Activated gamma-delta T cell treated with Interleukin-2 at 50 U/mL for 16 hours (primary cell): ENCODE data around the gene GNA15.

ENCODE experiments used
- DNase-seq: peaks from one replicate; pipeline ENCODE4 v3.0.0-alpha.2; 2020

GNA15 gene

GRCh38 chr19:3106509-3107141 lies 29.2 kb upstream of the GNA15 start:
- DNase-seq, result no peak

GRCh38 chr19:3107658-3108057 lies 28.2 kb upstream of the GNA15 start:
- no peak for DNase-seq

DNA sequence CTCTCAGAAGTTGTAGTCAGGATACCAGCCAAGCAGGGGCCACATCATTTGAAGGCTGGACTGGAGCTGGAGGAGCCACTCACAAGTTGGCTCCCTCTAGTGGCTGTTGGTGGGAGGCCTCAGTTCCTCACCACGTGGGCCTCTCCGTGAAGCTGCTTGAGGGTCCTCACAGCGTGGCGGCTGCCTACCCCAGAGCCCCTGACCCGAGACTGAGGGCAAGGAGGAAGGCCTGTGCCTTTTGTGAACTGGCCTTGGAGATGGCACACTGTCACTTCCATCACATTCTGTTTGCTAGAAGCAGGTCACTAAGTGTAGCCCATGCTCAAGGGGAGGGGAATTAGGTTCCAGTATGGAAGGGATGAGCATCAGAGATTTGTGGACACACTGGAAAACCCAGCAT lies 27.1 kb upstream of the GNA15 start:
- DNase-seq, result peak; percentile 76

DNA sequence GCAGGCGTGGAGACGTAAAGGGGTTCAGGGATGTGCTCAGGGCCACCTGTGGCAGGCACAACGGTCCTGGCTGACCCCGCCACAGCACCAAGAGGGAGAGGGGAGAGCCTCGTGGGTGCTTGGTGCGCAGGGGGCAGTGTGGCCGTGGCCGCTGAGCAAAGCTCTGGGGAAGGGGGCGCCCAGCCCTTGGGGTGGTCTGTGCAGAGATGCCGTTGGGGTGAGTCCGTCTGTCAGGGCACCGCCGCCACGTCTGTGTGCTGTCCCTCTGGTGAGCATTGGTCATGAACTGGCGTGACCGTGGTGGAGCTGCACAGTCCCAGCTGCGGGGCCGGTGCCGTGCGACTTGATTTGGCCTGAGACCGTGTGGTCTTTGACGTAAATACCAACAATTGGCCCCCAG lies 26.3 kb upstream of the GNA15 start:
- no peak for DNase-seq

- no peak for DNase-seq
Measured at GRCh38 chr19:3110126-3110825, 25.6 kb upstream of the GNA15 start.

GRCh38 chr19:3111586-3112247 lies 24.1 kb upstream of the GNA15 start:
- DNase-seq, result no peak

DNA sequence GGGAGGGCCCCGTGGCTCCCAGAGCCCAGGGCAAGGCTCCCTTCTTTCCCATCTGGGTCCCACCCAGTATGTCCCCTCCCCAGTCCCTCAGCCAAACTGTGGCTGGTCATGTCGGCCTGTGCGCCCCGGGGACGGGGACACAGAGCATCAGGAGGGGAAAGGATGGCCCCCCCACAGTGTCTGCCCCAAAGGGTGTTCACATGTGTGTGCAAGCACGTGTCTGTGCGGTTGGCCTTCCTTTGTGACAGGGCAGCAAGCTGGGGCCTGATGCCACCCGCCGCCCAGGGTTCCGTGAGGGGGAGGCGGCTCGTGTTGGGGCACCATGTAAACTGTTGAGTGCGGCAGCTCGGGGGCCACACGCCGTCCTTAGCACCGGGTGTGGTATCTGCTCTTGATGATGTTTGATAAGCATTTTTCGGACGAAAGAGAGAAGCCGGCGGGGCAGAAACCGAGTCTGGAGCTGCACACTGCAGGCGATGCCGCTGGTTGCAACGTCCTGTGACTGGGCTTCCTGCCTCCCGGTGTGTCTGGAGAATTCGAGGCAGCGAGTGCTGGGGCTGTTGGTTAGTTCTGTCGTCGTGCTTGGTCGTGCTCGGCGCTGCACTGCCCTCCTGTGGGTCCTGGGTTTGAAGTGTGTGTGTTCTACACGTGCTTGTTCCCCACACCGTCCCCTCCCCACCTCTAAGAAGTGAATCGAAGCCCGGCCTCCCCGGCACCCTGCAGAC lies 23.3 kb upstream of the GNA15 start:
- DNase-seq, result no peak

DNA sequence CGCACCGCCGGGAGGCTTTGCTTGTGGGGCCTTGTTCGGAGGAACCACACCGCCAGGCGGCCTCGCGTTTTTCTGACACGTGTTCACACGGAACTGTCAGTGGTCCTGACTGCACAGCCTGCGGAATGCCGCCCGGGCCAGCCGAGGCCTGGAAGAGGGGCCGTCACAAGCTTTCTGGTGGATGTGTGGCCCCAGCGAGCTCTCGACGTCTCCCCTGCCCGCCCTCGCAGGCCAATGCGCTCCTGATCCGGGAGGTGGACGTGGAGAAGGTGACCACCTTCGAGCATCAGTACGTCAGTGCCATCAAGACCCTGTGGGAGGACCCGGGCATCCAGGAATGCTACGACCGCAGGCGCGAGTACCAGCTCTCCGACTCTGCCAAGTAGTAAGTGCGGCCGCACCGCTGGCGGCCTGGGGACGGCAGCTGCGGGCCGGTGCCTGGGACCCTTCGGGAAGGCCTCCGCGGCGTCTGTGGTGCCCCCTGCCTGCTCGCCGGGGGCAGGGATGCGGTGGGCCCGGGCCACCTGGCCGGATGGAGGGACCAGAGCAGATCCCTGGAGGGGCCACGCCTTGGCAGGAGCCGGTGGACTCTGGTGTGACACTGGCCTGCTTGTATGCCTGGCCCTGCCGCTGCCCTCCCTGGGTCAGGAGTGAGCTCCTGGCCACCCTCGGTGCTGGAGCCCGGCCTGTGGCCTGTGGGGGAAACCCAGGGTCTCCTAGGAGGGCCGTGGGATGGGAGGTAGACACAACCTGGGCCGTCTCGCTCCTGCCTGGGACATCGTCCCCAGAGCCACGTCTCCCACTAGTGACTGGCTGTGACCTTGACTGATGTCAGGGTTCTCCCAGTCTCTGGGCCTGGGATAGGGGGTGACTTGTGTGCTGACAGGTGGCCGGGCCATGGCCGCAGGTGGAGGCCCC lies 22.5 kb upstream of the GNA15 start:
- no peak for DNase-seq

GRCh38 chr19:3114018-3114726 lies 21.7 kb upstream of the GNA15 start:
- DNase-seq, result no peak

GRCh38 chr19:3114811-3115210 lies 21.0 kb upstream of the GNA15 start:
- DNase-seq, result no peak

GRCh38 chr19:3115411-3115810 lies 20.4 kb upstream of the GNA15 start:
- DNase-seq, result no peak

DNA sequence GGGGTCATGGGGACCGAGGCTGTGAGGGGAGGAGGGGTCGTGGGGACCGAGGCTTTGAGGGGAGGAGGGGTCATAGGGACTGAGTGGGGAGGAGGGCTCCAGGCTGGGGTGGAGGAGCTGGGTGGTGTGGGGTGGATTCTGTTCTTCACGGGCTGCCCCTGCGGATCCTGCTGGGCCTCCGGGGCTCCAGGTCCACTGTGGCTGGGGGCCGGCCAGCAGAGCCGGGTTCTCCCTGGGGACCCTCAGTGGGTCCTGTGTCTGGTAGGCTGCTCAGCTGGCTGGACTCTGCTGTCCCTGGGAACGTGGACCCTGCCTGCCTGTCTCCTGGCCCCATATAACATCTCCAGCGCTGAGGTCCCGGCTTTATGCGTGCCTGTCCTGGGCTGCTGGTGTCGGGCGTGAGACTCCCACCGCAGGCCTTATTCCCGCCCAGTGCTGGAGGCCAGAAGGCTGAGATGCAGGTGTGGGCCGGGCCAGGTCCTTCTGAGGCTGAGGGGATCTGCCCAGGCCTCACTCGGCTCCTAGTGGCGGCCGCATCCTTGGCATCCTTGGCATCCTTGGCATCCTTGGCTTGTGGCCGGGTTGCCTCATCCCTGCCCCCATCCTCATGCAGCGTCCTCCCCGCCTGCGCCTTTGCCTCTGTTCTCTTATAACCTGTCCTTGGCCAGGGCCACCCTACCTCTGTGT lies 19.8 kb upstream of the GNA15 start:
- no peak for DNase-seq

GRCh38 chr19:3116621-3117020 lies 19.2 kb upstream of the GNA15 start:
- DNase-seq, result no peak

GRCh38 chr19:3117716-3118115 lies 18.1 kb upstream of the GNA15 start:
- DNase-seq, result no peak

- no peak for DNase-seq
Measured at GRCh38 chr19:3118232-3119070, 17.4 kb upstream of the GNA15 start.

GRCh38 chr19:3119071-3119595 lies 16.7 kb upstream of the GNA15 start:
- no peak for DNase-seq

DNA sequence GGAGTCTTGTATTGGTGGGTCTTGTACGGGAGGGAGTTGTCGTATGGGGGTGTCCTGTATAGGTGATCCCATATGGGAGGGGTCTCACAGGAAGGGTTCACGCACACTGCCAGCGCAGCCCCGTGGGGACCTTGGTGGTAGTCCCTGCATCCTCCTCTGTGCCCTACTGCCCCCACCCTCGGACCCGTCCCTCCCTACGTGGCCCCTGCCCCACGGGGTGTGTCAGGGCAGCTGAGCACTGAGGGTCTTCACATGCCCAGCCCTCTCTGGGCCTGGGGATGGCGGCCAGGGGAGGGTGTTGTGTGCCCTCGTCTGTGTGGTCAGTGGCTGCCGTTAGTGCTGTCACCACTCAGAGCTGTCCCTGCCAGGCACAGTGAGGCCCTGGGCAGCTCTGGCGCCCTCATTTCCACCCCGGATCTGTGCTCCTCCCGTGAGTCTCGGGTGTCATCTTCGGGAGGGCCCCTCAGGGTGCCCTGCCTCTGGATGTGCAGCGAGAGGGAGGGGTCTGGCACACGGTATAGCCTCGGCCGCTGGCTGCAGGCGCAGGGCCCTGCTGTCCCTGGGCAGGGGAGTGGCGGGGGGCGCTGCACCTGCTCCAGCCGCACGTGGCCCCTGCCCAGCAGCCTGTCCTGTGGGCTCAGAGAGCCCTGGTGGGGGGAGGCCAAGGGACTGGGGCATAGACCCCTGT lies 16.0 kb upstream of the GNA15 start:
- no peak for DNase-seq

DNA sequence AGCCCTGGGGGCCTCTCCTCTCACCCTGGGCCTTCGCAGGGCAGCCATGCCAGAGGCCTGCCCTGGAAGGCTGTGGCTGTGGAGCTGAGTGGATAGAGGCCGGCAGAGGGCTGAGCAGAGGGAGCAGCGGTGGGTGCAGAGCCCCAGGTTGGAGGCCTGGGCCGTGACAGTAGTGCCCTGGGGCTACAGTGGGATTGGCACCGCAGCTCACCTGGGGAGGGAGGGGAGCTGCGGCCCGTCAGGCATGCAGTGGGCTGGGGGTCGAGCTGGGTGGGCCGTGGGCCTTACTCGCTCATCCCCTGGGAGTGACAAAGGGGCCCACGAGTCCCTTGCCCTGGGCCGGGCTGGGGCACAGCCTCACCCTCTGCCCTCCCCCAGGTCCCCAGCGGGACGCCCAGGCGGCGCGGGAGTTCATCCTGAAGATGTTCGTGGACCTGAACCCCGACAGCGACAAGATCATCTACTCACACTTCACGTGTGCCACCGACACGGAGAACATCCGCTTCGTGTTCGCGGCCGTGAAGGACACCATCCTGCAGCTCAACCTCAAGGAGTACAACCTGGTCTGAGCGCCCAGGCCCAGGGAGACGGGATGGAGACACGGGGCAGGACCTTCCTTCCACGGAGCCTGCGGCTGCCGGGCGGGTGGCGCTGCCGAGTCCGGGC lies 15.1 kb upstream of the GNA15 start:
- no peak for DNase-seq

DNA sequence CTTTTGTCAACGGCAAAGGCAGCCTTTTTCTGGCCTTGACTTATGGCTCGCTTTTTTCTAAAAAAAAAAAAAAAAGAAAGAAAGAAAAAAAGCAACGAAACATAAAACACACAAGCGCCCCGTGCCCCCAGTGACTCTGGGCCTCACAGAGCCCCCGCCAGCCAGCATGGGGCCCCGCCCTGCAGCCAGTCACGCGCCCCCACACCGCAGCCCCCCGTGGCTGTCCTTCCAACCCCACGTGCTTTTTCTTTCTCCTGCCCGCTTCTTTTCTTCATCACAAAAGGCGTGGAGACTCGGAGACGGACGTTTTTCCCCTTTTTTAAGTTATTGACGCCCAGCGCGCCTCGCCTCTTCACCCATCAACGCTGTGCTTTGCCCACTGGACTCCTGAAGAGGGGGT lies 14.4 kb upstream of the GNA15 start:
- DNase-seq, result no peak
